DMS153 treated with DMSO at 0.1 percent for 48 hours (cell line): ENCODE measurements around the gene C3orf18.
A peak's percentile ranks its signal among the peaks of the same experiment; 100 is the strongest.

Experiments used
- DNase-seq: peaks from one replicate; lab custom pipeline; 2025; ENCODE audit not compliant: unreplicated experiment; lab: John Stamatoyannopoulos, UW

Gene C3orf18

GRCh38 chr3:50567386-50568167 is at the start of gene C3orf18:
TSS of gene C3orf18 (minus strand) at chr3:50567747. CDS start at chr3:50565699, 2,048 bp downstream.
- DNase-seq = peak; percentile 12

GRCh38 chr3:50616770-50617095 is 49.2 kb upstream of the C3orf18 start:
- peak; percentile 40 for DNase-seq

GRCh38 chr3:50616003-50616769 is 48.6 kb upstream of the C3orf18 start:
- peak; percentile 47 for DNase-seq

GRCh38 chr3:50615190-50615589 is 47.6 kb upstream of the C3orf18 start:
- no peak for DNase-seq

- no peak for DNase-seq
Observed at GRCh38 chr3:50612970-50613846, 45.7 kb upstream of the C3orf18 start.

- no peak for DNase-seq
Observed at GRCh38 chr3:50612234-50612882, 44.8 kb upstream of the C3orf18 start.

- peak; percentile 18 for DNase-seq
Observed at GRCh38 chr3:50611464-50612233, 44.1 kb upstream of the C3orf18 start, which contains the start of gene CISH. TSS of gene CISH (minus strand) at chr3:50611774. CDS start at chr3:50611650, 124 bp downstream.

- no peak for DNase-seq
Observed at GRCh38 chr3:50610992-50611463, 43.5 kb upstream of the C3orf18 start.

GRCh38 chr3:50610181-50610971 is 42.8 kb upstream of the C3orf18 start:
- no peak for DNase-seq

- no peak for DNase-seq
Observed at GRCh38 chr3:50609763-50610085, 42.2 kb upstream of the C3orf18 start.

GRCh38 chr3:50609071-50609762 is 41.7 kb upstream of the C3orf18 start:
- no peak for DNase-seq

- DNase-seq = no peak
Observed at GRCh38 chr3:50608278-50608677, 40.7 kb upstream of the C3orf18 start.

- DNase-seq = no peak
Observed at GRCh38 chr3:50607271-50608091, 39.9 kb upstream of the C3orf18 start.

- no peak for DNase-seq
Observed at GRCh38 chr3:50606596-50606995, 39.0 kb upstream of the C3orf18 start.

GRCh38 chr3:50605901-50606326 is 38.4 kb upstream of the C3orf18 start:
- DNase-seq = no peak

GRCh38 chr3:50604628-50605588 is 37.4 kb upstream of the C3orf18 start:
- DNase-seq = no peak
